Nephron (organoid): ENCODE results near the gene NCOA7.
"Not testable (repeated sequence)": the region's sequence is repeated elsewhere in the genome, so short reads cannot be mapped to it uniquely, and the experiment has no call there.

Experiments
- H3K27ac Mint-ChIP-seq, 3 experiments: 2 replicates each; pipeline ENCODE4 v1.8.0; 2020; ENCODE audit warnings: mixed read lengths in 3 of 3, mild to moderate bottlenecking in 2 of 3, moderate library complexity in 1 of 3
- H3K27me3 Mint-ChIP-seq: 2 replicates; pipeline ENCODE4 v1.8.0; 2021; ENCODE audit warnings: low read depth, mild to moderate bottlenecking, moderate library complexity, mixed read lengths
- H3K36me3 Mint-ChIP-seq: 2 replicates; pipeline ENCODE4 v1.8.0; 2020; ENCODE audit warnings: low read depth, mixed read lengths
- H3K4me1 Mint-ChIP-seq: 2 replicates; pipeline ENCODE4 v1.8.0; 2020; ENCODE audit warnings: mixed read lengths
- H3K4me3 Mint-ChIP-seq, 3 experiments: 2 replicates each; pipeline ENCODE4 v1.8.0; 2020; ENCODE audit warnings: mild to moderate bottlenecking in 3 of 3, mixed read lengths in 3 of 3, moderate library complexity in 2 of 3
- H3K9me3 Mint-ChIP-seq: 2 replicates; pipeline ENCODE4 v1.8.0; 2020; ENCODE audit warnings: mixed read lengths
- TF ChIP-seq, protein P1 (sequence below), 3 experiments: fragments of 200-600 bp; sonication (generic); IDR thresholded peaks; one replicate each; pipeline ENCODE4 v1.5.0; 2021; ENCODE audit warnings: antibody characterized with exemption in 3 of 3; ENCODE audit not compliant: unreplicated experiment in 3 of 3

The NCOA7 gene

DNA sequence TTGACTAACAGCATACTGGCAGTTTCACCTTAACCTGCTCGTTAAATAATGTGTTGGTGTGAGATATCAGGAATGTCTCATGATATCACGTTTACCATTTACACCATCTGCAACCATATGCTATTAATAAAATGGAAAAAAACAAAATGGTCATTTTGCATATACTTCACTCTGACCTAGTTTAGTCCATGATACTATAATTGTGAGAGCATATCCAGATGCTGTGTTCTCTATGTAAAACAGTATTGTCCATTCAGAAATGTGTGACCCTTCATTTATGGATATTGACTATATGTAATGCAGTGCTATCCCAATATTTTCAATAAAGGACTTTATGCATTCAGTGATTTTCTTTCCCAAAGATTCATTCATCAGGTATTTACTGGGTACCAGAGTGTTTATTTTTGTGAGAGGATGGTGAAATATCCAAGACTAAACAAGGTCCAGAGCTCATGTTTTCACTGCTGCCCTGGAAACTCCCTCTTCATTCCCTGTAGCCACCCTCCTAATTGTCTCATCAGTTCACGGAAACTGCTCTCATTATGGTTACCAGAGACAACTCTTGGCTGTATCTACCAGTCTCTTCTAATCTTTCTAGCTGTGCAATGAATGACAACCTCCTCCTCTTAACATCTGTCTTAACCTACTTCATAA lies 140.1 kb downstream of the NCOA7 start:
- Mint-ChIP-seq H3K27me3 (no peaks in the 10 kb centered on the region), H3K36me3 (peaks cover 22% of the 10 kb centered on the region)

DNA sequence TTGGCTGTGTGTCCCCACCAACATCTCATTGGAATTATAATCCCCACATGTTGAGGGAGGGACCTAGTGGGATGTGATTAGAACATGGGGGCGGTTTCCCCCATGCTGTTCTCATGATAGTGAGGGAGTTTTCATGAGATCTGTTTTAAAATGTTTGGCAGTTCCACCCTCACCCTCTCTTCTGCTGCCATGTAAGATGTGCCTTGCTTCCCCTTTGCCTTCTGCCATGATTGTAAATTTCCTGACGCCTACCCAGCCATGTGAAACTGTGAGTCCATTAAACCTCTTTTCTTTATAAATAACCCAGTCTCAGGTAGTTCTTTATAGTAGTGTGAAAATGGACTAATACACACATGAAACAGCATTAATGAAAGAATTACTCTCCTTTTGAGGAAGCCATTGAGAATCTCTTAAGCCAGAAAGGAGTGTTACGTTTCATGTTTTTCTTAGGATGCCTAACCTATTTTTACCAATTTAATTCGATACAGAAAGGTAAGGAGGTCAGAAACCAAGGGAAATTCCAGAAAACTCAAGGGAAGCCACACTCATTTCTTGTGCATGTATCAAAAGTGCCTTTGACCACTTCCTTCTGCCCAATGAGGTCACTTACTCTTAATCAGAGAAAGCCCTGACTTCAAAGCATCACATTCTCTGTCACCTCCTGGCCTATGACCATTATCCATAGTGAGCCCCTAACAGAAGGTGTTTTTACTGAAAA lies 141.1 kb downstream of the NCOA7 start:
- Mint-ChIP-seq H3K27ac (no peak overlapping the region), H3K36me3 (peaks cover 22% of the 10 kb centered on the region), H3K9me3 (no peaks in the 10 kb centered on the region), H3K27me3 (no peaks in the 10 kb centered on the region), H3K4me1 (no peaks in the 10 kb centered on the region), H3K4me3 (no peak overlapping the region)
- TF ChIP-seq, protein P1, sequence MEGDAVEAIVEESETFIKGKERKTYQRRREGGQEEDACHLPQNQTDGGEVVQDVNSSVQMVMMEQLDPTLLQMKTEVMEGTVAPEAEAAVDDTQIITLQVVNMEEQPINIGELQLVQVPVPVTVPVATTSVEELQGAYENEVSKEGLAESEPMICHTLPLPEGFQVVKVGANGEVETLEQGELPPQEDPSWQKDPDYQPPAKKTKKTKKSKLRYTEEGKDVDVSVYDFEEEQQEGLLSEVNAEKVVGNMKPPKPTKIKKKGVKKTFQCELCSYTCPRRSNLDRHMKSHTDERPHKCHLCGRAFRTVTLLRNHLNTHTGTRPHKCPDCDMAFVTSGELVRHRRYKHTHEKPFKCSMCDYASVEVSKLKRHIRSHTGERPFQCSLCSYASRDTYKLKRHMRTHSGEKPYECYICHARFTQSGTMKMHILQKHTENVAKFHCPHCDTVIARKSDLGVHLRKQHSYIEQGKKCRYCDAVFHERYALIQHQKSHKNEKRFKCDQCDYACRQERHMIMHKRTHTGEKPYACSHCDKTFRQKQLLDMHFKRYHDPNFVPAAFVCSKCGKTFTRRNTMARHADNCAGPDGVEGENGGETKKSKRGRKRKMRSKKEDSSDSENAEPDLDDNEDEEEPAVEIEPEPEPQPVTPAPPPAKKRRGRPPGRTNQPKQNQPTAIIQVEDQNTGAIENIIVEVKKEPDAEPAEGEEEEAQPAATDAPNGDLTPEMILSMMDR (IDR thresholded peaks at IDR 0.05; ENCODE audit: unreplicated experiment in 3 of 3): no peak

More for the DNA sequence above, 140.1 kb downstream of the NCOA7 start:
- TF ChIP-seq, protein P1 (IDR thresholded peaks at IDR 0.05; ENCODE audit: unreplicated experiment in 3 of 3): no peak
- Mint-ChIP-seq H3K4me3 (no peak overlapping the region), H3K9me3 (no peaks in the 10 kb centered on the region), H3K4me1 (no peaks in the 10 kb centered on the region), H3K27ac (no peak overlapping the region)

DNA sequence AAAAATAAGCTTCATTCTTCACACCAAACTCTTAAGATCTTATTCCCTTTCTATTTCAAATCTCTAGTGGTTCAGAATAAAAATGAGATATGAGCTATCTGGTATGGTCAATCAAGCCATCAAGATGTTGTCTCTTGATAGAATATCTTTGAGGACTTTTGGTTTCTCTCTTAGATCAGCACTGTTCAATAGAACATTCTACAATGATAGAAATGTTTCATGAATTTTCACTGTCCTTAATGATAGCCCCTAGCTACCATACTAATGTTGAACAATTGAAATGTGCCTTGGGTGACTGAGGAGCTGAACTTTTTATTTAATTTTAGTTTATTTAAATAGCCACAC lies 141.7 kb downstream of the NCOA7 start:
- Mint-ChIP-seq H3K4me1 (no peaks in the 10 kb centered on the region), H3K27me3 (no peaks in the 10 kb centered on the region), H3K36me3 (peaks cover 22% of the 10 kb centered on the region), H3K9me3 (no peaks in the 10 kb centered on the region), H3K27ac (no peak overlapping the region), H3K4me3 (no peak overlapping the region)
- TF ChIP-seq, protein P1 (IDR thresholded peaks at IDR 0.05; ENCODE audit: unreplicated experiment in 3 of 3): no peak

DNA sequence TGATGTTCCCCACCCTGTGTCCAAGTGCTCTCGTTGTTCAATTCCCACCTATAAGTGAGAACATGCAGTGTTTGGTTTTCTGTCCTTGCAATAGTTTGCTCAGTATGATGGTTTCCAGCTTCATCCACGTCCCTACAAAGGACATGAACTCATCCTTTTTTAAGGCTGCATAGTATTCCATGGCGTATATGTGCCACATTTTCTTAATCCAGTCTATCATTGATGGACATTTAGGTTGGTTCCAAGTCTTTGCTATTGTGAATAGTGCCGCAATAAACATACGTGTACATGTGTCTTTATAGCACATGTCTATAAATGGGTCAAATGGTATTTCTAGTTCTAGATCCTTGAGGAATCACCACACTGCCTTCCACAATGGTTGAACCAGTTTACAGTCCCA lies 144.8 kb downstream of the NCOA7 start:
- not testable (repeated sequence) for H3K4me1 Mint-ChIP-seq, H3K27ac Mint-ChIP-seq, H3K9me3 Mint-ChIP-seq, H3K4me3 Mint-ChIP-seq, H3K27me3 Mint-ChIP-seq
- H3K36me3 Mint-ChIP-seq: peaks cover 12% of the 10 kb centered on the region

DNA sequence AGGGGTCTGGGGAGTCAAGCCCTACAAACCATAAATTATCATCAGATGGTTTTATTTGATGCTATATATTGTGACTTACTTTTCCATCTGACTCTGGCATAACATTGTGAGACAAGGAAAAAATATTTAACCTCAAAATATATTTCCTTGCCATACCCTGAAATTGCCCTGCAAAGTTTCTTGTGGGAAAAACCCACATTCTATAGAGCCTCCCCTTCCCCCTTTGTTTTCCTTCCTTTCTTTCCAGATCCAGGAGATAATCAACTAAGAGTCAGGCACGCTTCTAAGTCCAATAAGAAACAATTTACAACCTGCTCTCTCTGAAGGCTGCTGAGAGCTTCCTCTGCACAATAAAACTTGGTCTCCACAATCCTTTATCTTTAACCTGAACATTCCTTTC lies 148.3 kb downstream of the NCOA7 start:
- no peak overlapping the region for H3K27ac Mint-ChIP-seq
- no peaks in the 10 kb centered on the region for H3K9me3 Mint-ChIP-seq

DNA sequence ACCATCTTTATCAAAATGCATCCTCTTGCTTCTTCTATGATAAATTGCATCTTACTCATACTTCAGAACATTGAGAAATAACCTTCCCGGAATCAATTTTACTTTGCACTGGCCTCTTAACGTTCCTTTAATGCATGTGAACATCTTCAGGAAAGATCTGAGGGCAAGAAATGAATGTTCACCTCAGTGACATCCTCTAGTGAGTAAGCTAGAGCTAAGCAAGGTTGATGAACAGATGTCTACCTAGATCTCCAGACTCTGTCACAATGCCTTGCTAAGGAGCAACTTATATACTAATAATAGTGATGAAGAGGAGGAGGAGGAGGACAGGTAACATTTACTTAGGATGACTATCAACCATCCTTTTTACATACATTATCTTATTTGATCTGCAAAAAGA lies 149.0 kb downstream of the NCOA7 start:
- no peaks in the 10 kb centered on the region for H3K4me1 Mint-ChIP-seq
- no peak overlapping the region for H3K4me3 Mint-ChIP-seq
- H3K9me3 Mint-ChIP-seq: no peaks in the 10 kb centered on the region
- H3K27ac Mint-ChIP-seq: no peak overlapping the region
- peaks cover 3% of the 10 kb centered on the region for H3K27me3 Mint-ChIP-seq
- H3K36me3 Mint-ChIP-seq: no peaks in the 10 kb centered on the region
- TF ChIP-seq, protein P1 (IDR thresholded peaks at IDR 0.05; ENCODE audit: unreplicated experiment in 3 of 3): no peak

More for the DNA sequence above, 148.3 kb downstream of the NCOA7 start:
- H3K27me3 Mint-ChIP-seq: peaks cover 3% of the 10 kb centered on the region
- TF ChIP-seq, protein P1 (IDR thresholded peaks at IDR 0.05; ENCODE audit: unreplicated experiment in 3 of 3): no peak
- no peaks in the 10 kb centered on the region for H3K36me3 Mint-ChIP-seq
- H3K4me3 Mint-ChIP-seq: no peak overlapping the region
- no peaks in the 10 kb centered on the region for H3K4me1 Mint-ChIP-seq
